ENCODE data around the gene MRNIP.

GRCh38 chr5:179906294-179906794 is 47.7 kb upstream of the MRNIP start:
- TF ChIP-seq CTCF (IDR thresholded peaks at IDR 0.05; ENCODE audit: insufficient read depth, low read length), result no peak
- TF ChIP-seq POLR2AphosphoS5 (IDR thresholded peaks at IDR 0.05; ENCODE audit: low read depth), result no peak
- TF ChIP-seq SPI1 (IDR thresholded peaks at IDR 0.05; ENCODE audit: borderline replicate concordance, low read depth), result no peak
- no peak for TF ChIP-seq REST (IDR thresholded peaks at IDR 0.05; ENCODE audit: insufficient replicate concordance, low read depth)

Measured in HL-60 (cell line).